ENCODE measurements around the gene NPDC1. TPM values are rescaled to one million over a fixed set of nuclear protein-coding genes. Genes with fewer than 3 reads are reported as not detected.

Gene NPDC1
- total RNA-seq, 1 donor from 2014 or later, result 138 TPM

- DNase-seq (ENCODE audit: low spot score), result no peak
These were observed 51.6 kb downstream of the NPDC1 start for GRCh38 chr9:136994180-136994887.

DNA sequence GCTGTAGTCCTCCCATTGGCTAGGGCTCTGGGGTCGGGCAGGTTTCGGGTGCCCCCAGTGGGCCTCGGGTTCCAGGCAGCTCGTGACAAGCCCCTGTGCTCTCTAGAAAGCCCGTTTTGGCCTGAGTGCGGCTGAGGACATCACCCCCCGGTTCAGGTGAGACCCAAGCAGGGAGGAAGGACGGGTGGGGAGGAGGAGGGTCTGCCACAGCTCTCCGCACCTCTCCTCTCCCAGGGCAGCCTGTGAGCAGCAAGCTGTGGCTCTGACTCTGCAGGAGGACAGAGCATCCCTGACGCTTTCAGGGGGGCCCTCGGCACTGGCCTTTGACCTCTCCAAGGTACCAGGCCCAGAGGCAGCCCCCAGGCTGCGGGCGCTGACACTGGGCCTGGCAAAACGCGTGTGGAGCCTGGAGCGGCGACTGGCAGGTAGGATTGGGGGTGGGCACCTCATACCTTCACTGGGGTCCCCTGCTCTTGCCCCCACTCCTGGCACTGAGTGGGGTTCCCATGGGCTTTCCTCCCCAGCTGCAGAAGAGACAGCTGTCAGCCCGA lies 53.1 kb downstream of the NPDC1 start:
- DNase-seq (ENCODE audit: low spot score), result no peak

DNA sequence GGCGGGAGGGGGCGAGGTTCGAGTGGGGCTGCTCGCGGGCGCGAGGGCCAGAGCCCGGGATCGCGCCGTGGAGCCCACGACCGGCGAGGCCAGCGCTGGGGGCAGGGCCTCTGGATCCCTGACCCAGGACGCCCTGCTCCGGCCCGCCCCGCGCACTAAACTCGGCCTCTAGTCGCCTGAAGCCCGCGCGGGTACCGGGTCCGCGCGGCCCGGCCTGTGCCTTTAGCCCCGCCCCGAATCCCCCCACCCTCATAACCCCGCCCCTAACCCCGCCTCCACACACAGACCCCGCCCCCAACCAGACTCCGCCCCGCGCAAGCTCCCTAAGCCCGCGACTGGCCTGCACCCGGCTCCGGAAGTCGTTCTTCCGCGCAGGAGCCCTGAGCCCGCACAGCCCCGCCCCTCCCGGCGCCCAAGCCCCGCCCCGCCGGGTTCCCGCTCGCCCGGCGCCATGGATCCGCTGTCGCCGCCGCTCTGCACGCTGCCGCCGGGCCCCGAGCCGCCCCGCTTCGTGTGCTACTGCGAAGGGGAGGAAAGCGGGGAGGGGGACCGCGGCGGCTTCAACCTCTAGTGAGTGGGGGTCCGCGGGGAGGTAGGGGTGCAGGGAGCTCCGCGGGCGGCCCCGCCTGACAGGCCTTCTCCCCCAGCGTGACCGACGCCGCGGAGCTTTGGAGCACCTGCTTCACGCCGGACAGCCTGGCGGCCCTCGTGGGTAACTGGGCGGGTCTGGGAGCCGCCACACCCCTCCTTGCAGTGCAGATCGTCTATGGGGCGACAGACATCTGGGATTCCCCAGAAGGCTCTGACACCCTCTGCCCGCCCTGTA lies 53.8 kb downstream of the NPDC1 start, which contains the start of gene PAXX:
Gene PAXX (plus strand): TSS at position 430 of the 826 bp plus-strand sequence. CDS start 22 bp downstream, at position 452.
- peak; percentile 93 for DNase-seq (ENCODE audit: low spot score)

- DNase-seq (ENCODE audit: low spot score), result no peak
These were observed 55.6 kb downstream of the NPDC1 start for GRCh38 chr9:136990242-136990911.

Other genes with a start within 250 kb of the NPDC1 start
- 0.18 TPM for gene CCDC183, start 249.8 kb downstream of the NPDC1 start, total RNA-seq
- 60.2 TPM for gene RABL6, start 238.2 kb downstream of the NPDC1 start, total RNA-seq
- gene AJM1, start 203.7 kb downstream of the NPDC1 start, total RNA-seq, result 4.8 TPM
- gene PHPT1, start 196.8 kb downstream of the NPDC1 start, total RNA-seq, result 109 TPM
- gene MAMDC4, start 193.8 kb downstream of the NPDC1 start, total RNA-seq, result 10.7 TPM
- 338 TPM for gene EDF1, start 179.9 kb downstream of the NPDC1 start, total RNA-seq
- gene TRAF2, start 159.7 kb downstream of the NPDC1 start, total RNA-seq, result 16.4 TPM
- gene FBXW5, start 101.4 kb downstream of the NPDC1 start, total RNA-seq, result 62.4 TPM
- 1.6 TPM for gene C8G, start 100.9 kb downstream of the NPDC1 start, total RNA-seq
- gene LCN12, start 93.9 kb downstream of the NPDC1 start, total RNA-seq, result 3.4 TPM
- 111 TPM for gene PTGDS, start 68.7 kb downstream of the NPDC1 start, total RNA-seq
- gene LCNL1, start 63.2 kb downstream of the NPDC1 start, total RNA-seq, result 1.7 TPM
- 51.5 TPM for gene PAXX, start 53.8 kb downstream of the NPDC1 start, total RNA-seq
- 3.6 TPM for gene CLIC3, start 49.6 kb downstream of the NPDC1 start, total RNA-seq
- 25.7 TPM for gene ABCA2, start 17.9 kb downstream of the NPDC1 start, total RNA-seq
- not detected for gene FUT7, start 14.1 kb downstream of the NPDC1 start, total RNA-seq
- gene ENTPD2, start 7.9 kb upstream of the NPDC1 start, total RNA-seq, result 1.3 TPM
- gene SAPCD2, start 24.4 kb upstream of the NPDC1 start, total RNA-seq, result 1.6 TPM
- 12.7 TPM for gene UAP1L1, start 31.3 kb upstream of the NPDC1 start, total RNA-seq
- gene MAN1B1, start 40.8 kb upstream of the NPDC1 start, total RNA-seq, result 57.8 TPM
- gene DPP7, start 68.6 kb upstream of the NPDC1 start, total RNA-seq, result 157 TPM
- 0.21 TPM for gene GRIN1, start 93.0 kb upstream of the NPDC1 start, total RNA-seq
- gene LRRC26, start 123.9 kb upstream of the NPDC1 start, total RNA-seq, result not detected
- gene TMEM210, start 125.9 kb upstream of the NPDC1 start, total RNA-seq, result not detected
- 74.5 TPM for gene ANAPC2, start 142.4 kb upstream of the NPDC1 start, total RNA-seq
- gene SSNA1, start 142.5 kb upstream of the NPDC1 start, total RNA-seq, result 58.3 TPM
- gene TPRN, start 154.6 kb upstream of the NPDC1 start, total RNA-seq, result 17.6 TPM
- gene TMEM203, start 159.5 kb upstream of the NPDC1 start, total RNA-seq, result 36.2 TPM
- gene NDOR1, start 159.5 kb upstream of the NPDC1 start, total RNA-seq, result 20.3 TPM
- gene RNF208, start 176.1 kb upstream of the NPDC1 start, total RNA-seq, result 6.5 TPM
- 1.9 TPM for gene CYSRT1, start 179.0 kb upstream of the NPDC1 start, total RNA-seq
- 0.34 TPM for gene RNF224, start 181.3 kb upstream of the NPDC1 start, total RNA-seq
- not detected for gene SLC34A3, start 184.7 kb upstream of the NPDC1 start, total RNA-seq
- gene TUBB4B, start 195.1 kb upstream of the NPDC1 start, total RNA-seq, result 351 TPM
- gene STPG3, start 205.1 kb upstream of the NPDC1 start, total RNA-seq, result not detected
- 45.2 TPM for gene NELFB, start 209.2 kb upstream of the NPDC1 start, total RNA-seq
- gene TOR4A, start 231.5 kb upstream of the NPDC1 start, total RNA-seq, result 15.4 TPM

Measured in ureter (tissue), 1 donor.